IMR-90 (cell line): ENCODE measurements around the gene PDGFD. TPM values are rescaled to one million over a fixed set of nuclear protein-coding genes. Genes with fewer than 3 reads are reported as not detected.

Experiments used
- ATAC-seq: fragments of 200-7000 bp; cut with Tn5 transposase; 2 replicates; pipeline ENCODE4 v1.9.1; 2020; ENCODE audit warnings: low read depth, mild to moderate bottlenecking, moderate library complexity
- BruUV-seq: library from RNA; stranded (reverse); fragments of 400-500 nt; replicated peaks from 2 replicates; lab custom pipeline; 2021; lab: Mats Ljungman, UMichigan
- CTCF ChIA-PET: fragments of 300-600 bp; formaldehyde crosslinking; extraction: SDS; loops from one replicate; lab custom pipeline; 2021; ENCODE audit warnings: antibody characterized with exemption; lab: Yijun Ruan, JAX
- POLR2A ChIA-PET: fragments of 300-600 bp; sonication (Branson Sonifier 250); formaldehyde crosslinking; loops from one replicate; lab custom pipeline; 2022; ENCODE audit warnings: antibody characterized with exemption; ENCODE audit not compliant: unreplicated experiment; lab: Charles Lee
- DNase-seq: peaks from one replicate; pipeline ENCODE4 v3.0.0; 2013
- H2AFZ ChIP-seq: replicated peaks from 2 replicates; pipeline ENCODE3; 2013; ENCODE audit warnings: low read length, mild to moderate bottlenecking; ENCODE audit not compliant: poor library complexity
- H2AK5ac ChIP-seq: 2 replicates; pipeline ENCODE4 v1.6.1; 2013; ENCODE audit warnings: low read depth, low read length, inconsistent platforms
- H2AK9ac ChIP-seq: replicated peaks from 2 replicates; pipeline ENCODE3; 2013; ENCODE audit warnings: mild to moderate bottlenecking, low read depth, low read length, moderate library complexity; ENCODE audit not compliant: poor library complexity
- H2BK120ac ChIP-seq: 2 replicates; pipeline ENCODE4 v1.6.1; 2013; ENCODE audit warnings: low read depth, low read length, inconsistent platforms
- H2BK15ac ChIP-seq: 3 replicates; pipeline ENCODE4 v1.6.1; 2013; ENCODE audit warnings: low read depth, low read length, inconsistent platforms
- H2BK20ac ChIP-seq: 2 replicates; pipeline ENCODE4 v1.6.1; 2013; ENCODE audit warnings: low read depth, mild to moderate bottlenecking, inconsistent platforms, low read length, moderate library complexity
- H2BK5ac ChIP-seq: 2 replicates; pipeline ENCODE4 v1.6.1; 2013; ENCODE audit warnings: mild to moderate bottlenecking, low read depth, low read length, inconsistent platforms; ENCODE audit not compliant: poor library complexity, severe bottlenecking
- H3K14ac ChIP-seq: replicated peaks from 2 replicates; pipeline ENCODE4 v1.6.1; 2013; ENCODE audit warnings: low read depth, low read length, inconsistent platforms
- H3K18ac ChIP-seq: 2 replicates; pipeline ENCODE4 v1.6.1; 2013; ENCODE audit warnings: low read depth, low read length, control low read depth
- H3K23ac ChIP-seq: 2 replicates; pipeline ENCODE4 v1.6.1; 2013; ENCODE audit warnings: low read depth, low read length, inconsistent platforms
- H3K27ac ChIP-seq: 2 replicates; pipeline ENCODE4 v1.5.1; 2013; ENCODE audit warnings: mild to moderate bottlenecking, control low read depth, low read length; ENCODE audit not compliant: insufficient read depth
- H3K27me3 ChIP-seq: 2 replicates; pipeline ENCODE4 v1.6.1; 2013; ENCODE audit warnings: low read length; ENCODE audit not compliant: control insufficient read depth, insufficient read depth
- H3K36me3 ChIP-seq: 2 replicates; pipeline ENCODE4 v1.6.1; 2013; ENCODE audit warnings: low read length, mixed read lengths; ENCODE audit not compliant: control insufficient read depth, insufficient read depth
- H3K4ac ChIP-seq: 2 replicates; pipeline ENCODE4 v1.6.1; 2013; ENCODE audit warnings: low read depth, low read length, inconsistent platforms
- H3K4me1 ChIP-seq: 2 replicates; pipeline ENCODE4 v1.6.1; 2013; ENCODE audit warnings: low read length, mixed read lengths; ENCODE audit not compliant: control insufficient read depth, insufficient read depth
- H3K4me2 ChIP-seq: 2 replicates; pipeline ENCODE4 v1.6.1; 2013; ENCODE audit warnings: low read depth, mild to moderate bottlenecking, control low read depth, low read length, moderate library complexity
- H3K4me3 ChIP-seq: 2 replicates; pipeline ENCODE4 v1.5.1; 2013; ENCODE audit warnings: low read depth, mild to moderate bottlenecking, control low read depth, low read length, moderate library complexity; ENCODE audit not compliant: insufficient read depth
- H3K56ac ChIP-seq: 2 replicates; pipeline ENCODE4 v1.6.1; 2013; ENCODE audit warnings: low read length, inconsistent platforms; ENCODE audit not compliant: insufficient read depth; ENCODE audit errors: extremely low read depth
- H3K79me1 ChIP-seq, 2 experiments: 2 replicates each; pipeline ENCODE4 v1.6.1; 2013; ENCODE audit warnings: low read length in 2 of 2, inconsistent platforms in 1 of 2, low read depth in 1 of 2
- H3K9ac ChIP-seq: 2 replicates; pipeline ENCODE4 v1.6.1; 2013; ENCODE audit warnings: low read depth, low read length, control low read depth
- H3K9me1 ChIP-seq: 2 replicates; pipeline ENCODE4 v1.6.1; 2013; ENCODE audit warnings: low read length, inconsistent platforms; ENCODE audit not compliant: insufficient read depth
- H3K9me3 ChIP-seq: 2 replicates; pipeline ENCODE4 v1.6.1; 2013; ENCODE audit warnings: low read length; ENCODE audit not compliant: control insufficient read depth, insufficient read depth
- H4K20me1 ChIP-seq: 2 replicates; pipeline ENCODE4 v1.6.1; 2013; ENCODE audit warnings: low read length, inconsistent platforms; ENCODE audit not compliant: insufficient read depth
- H4K5ac ChIP-seq: 2 replicates; pipeline ENCODE4 v1.6.1; 2013; ENCODE audit warnings: mild to moderate bottlenecking, low read depth, low read length, control low read depth
- H4K8ac ChIP-seq, 2 experiments: 2 replicates each; pipeline ENCODE4 v1.6.1; 2013; ENCODE audit warnings: low read depth in 2 of 2, low read length in 2 of 2, control low read depth in 1 of 2, inconsistent platforms in 1 of 2
- H4K91ac ChIP-seq: 2 replicates; pipeline ENCODE4 v1.6.1; 2013; ENCODE audit warnings: low read depth, low read length, inconsistent platforms; ENCODE audit not compliant: insufficient read depth
- CEBPB ChIP-seq: IDR thresholded peaks from 2 replicates; pipeline ENCODE4 v1.6.1; 2012; ENCODE audit warnings: low read depth, low read length, improper control_type of control experiment
- CHD1 ChIP-seq: IDR thresholded peaks from 2 replicates; pipeline ENCODE4 v1.6.1; 2012; ENCODE audit warnings: low read depth, low read length, improper control_type of control experiment
- FOS ChIP-seq: fragments of 150-350 bp; IDR thresholded peaks from 2 replicates; pipeline ENCODE4 v1.6.1; 2016; ENCODE audit warnings: low read depth, low read length
- MAZ ChIP-seq: IDR thresholded peaks from 2 replicates; pipeline ENCODE4 v1.6.1; 2012; ENCODE audit warnings: low read depth, mild to moderate bottlenecking, low read length, improper control_type of control experiment, moderate library complexity, borderline replicate concordance
- MXI1 ChIP-seq: IDR thresholded peaks from 2 replicates; pipeline ENCODE4 v1.6.1; 2012; ENCODE audit warnings: low read depth, mild to moderate bottlenecking, low read length, moderate library complexity, borderline replicate concordance
- NFE2L2 ChIP-seq: fragments of 150-350 bp; IDR thresholded peaks from 2 replicates; pipeline ENCODE4 v1.6.1; 2016; ENCODE audit warnings: low read depth, mild to moderate bottlenecking, low read length
- POLR2A ChIP-seq: IDR thresholded peaks from 2 replicates; pipeline ENCODE4 v1.6.1; 2012; ENCODE audit warnings: mild to moderate bottlenecking, low read depth, low read length
- RAD21 ChIP-seq: IDR thresholded peaks from 2 replicates; pipeline ENCODE4 v1.6.1; 2012; ENCODE audit warnings: low read length, improper control_type of control experiment
- RFX5 ChIP-seq: IDR thresholded peaks from 2 replicates; pipeline ENCODE4 v1.8.0; 2012; ENCODE audit warnings: low read depth, mild to moderate bottlenecking, low read length, moderate library complexity
- WGBS, 2 experiments: methylation state at CpG; one replicate each; pipeline versions ENCODE4 v1.1.5 to v1.1.7; 2013; ENCODE audit warnings: missing lambda C conversion rate in 2 of 2; ENCODE audit not compliant: insufficient read length in 1 of 2; ENCODE audit errors: extremely low coverage in 2 of 2; 5-methylcytosine and 5-hydroxymethylcytosine counted together
- dilution Hi-C: fragments of 300-500 bp; cut with HindIII; formaldehyde crosslinking; loops from one replicate; pipeline ENCODE4 v1.14.3; 2018; ENCODE audit warnings: low sequenced_read_pairs; ENCODE audit not compliant: unreplicated experiment
- in situ Hi-C: fragments of 300-500 bp; cut with MboI; formaldehyde crosslinking; loops from 3 replicates; pipeline ENCODE4 v1.14.3; 2019; ENCODE audit warnings: low sequenced_read_pairs, inconsistent platforms, mixed read lengths
- intact Hi-C: fragments of 100-400 bp; cut with micrococcal nuclease; formaldehyde crosslinking; loops from 2 replicates; pipeline ENCODE4 v1.10.0; 2022
- polyA plus RNA-seq, 3 experiments: library from polyadenylated mRNA; depleted of rRNA; stranded (reverse); fragments of >200 nt; gene quantifications; 2 replicates each; pipeline ENCODE4 v1.2.3, GENCODE V29; 2012; ENCODE audit warnings: low replicate concordance in 1 of 3
- total RNA-seq: library from RNA; depleted of rRNA; stranded (reverse); fragments of >200 nt; gene quantifications from 2 replicates; pipeline ENCODE4 v1.2.3, GENCODE V29; 2012
- TF ChIP-seq, protein P1 (sequence below): conservative IDR thresholded peaks from 2 replicates; pipeline ENCODE4 v1.5.1; 2012; ENCODE audit warnings: mild to moderate bottlenecking, low read depth, low read length, improper control_type of control experiment
- TF ChIP-seq, protein P2 (sequence below): fragments of 150-350 bp; IDR thresholded peaks from 2 replicates; pipeline ENCODE4 v1.6.1; 2016; ENCODE audit warnings: low read depth, mild to moderate bottlenecking, low read length, moderate library complexity, borderline replicate concordance
- TF ChIP-seq, protein P3 (sequence below): fragments of 150-350 bp; IDR thresholded peaks from 2 replicates; pipeline ENCODE4 v1.6.1; 2017; ENCODE audit warnings: mild to moderate bottlenecking, antibody characterized with exemption, low read length, low read depth

Gene PDGFD
- total and polyA plus RNA-seq, 2 of the 4 experiments (the other 2 are of a cell fraction), result 2.1 to 3.0 TPM

DNA sequence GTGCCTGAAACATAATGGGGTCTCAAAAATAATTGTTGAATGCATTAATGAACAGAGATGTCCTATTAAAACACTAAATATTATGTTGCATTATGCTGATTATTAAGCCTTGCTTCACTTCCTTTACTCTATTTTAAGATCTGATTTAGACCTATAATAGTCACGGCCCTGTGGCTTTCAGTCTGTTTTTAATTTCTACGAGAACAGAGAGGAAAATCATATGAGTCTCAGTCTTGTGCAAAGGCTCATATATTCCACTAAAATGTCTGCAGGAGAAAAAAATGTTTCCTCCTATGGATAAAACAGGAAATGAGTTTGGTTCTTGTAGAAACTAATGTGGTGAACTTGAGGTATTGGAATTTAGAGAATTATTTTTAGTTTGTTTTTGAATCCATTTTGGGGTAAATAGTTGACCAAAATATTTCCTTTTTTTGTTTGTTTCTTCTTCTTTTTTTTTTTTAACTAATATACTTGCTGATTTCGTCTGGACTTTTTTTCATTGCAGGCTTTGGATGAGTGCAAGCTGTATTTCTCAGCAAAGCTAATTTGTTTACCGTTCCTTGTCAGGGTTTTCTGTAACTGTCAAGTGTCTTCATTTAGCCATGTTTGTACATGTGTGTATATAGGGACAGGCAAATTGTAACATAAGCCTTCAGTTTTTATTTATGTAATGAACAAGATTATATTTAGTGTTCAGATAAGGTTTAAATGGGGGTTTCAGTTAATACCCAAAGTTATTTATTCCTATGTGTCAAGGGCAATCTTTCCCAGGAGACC, 266.6 kb downstream of the PDGFD start (continued):
- TF ChIP-seq MAZ, result no peak
- no peak for TF ChIP-seq POLR2A
- TF ChIP-seq MXI1, result no peak

DNA sequence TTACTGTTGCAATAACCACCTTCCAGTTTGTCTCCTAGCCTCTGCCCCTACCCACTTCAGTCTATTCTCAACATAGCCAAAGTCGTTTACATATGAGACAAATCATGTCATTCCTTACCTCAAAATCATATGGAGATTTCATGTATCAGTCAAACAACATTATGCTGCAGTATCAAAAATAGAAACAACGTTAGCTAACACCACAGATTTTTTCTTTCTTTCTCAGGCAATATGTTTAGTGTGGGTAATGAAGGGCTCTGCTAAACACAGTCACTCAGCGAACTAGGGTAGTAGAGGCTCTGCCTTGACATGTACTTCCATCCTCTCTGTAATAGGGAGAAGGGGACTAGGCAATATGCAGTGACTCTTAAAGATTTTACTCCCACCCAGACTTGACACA, 268.8 kb downstream of the PDGFD start:
- Histone ChIP-seq H3K9me1 (peaks cover 16% of the 10 kb centered on the region), H3K4ac (peak overlapping the region; percentile 87), H3K4me2 (no peak overlapping the region; the same call in 1 of the 2 replicates), H3K9me3 (no peaks in the 10 kb centered on the region), H2AK5ac (peak overlapping the region; percentile 79; the same call in 1 of the 2 replicates), H3K23ac (peak overlapping the region; percentile 80), H3K14ac (peak overlapping the region; percentile 88), H3K9ac (no peak overlapping the region), H3K4me1 (peaks cover 8% of the 10 kb centered on the region), H2BK120ac (peak overlapping the region; percentile 96), H3K36me3 (no peaks in the 10 kb centered on the region), H2AFZ (no peak overlapping the region), H4K91ac (peak overlapping the region; percentile 62; the same call in 1 of the 2 replicates), H3K4me3 (no peak overlapping the region), H3K79me1 (peaks cover 0 to 3% of the 10 kb centered on the region in 2 experiments; a peak in 1 of 4 replicates), H3K27ac (no peak overlapping the region), H3K18ac (peak overlapping the region; percentile 11; the same call in 1 of the 2 replicates), H2BK5ac (peak overlapping the region; percentile 55), H3K27me3 (no peaks in the 10 kb centered on the region), H2BK15ac (peak overlapping the region; percentile 84; the same call in 2 of the 3 replicates), H4K20me1 (no peaks in the 10 kb centered on the region), H4K8ac (peak overlapping the region in 1 of 2 experiments; percentile 78; a peak in 1 of 4 replicates), H2AK9ac (no peak overlapping the region), H2BK20ac (peak overlapping the region; percentile 91), H4K5ac (peak overlapping the region; percentile 3; the same call in 1 of the 2 replicates), H3K56ac (no peak overlapping the region)
- in situ Hi-C loops, result no loop called here
- CTCF ChIA-PET, result interaction anchor here (0.6 kb wide), 1 partner anchor 192 kb away, joined by 3 read pairs; no protein-coding TSS in a partner anchor
- WGBS, 2 experiments, result 0% methylated on average over 1 of the region's 3 CpGs; no CpG with 5 or more reads in 1 of the 2 experiments
- no TSS peak for BruUV-seq
- ATAC-seq (no peak), DNase-seq (no peak)
- intact Hi-C loops, result loop anchor here (5.0 kb wide), 1 partner anchor 48 kb away; no protein-coding TSS in a partner anchor
- dilution Hi-C loops, result no loop called here
- POLR2A ChIA-PET, result no interaction called here
- TF ChIP-seq FOS (no peak), NFE2L2 (no peak), CEBPB (no peak), CHD1 (no peak), RAD21 (no peak), RFX5 (no peak), MAZ (no peak)
- TF ChIP-seq, protein P1, sequence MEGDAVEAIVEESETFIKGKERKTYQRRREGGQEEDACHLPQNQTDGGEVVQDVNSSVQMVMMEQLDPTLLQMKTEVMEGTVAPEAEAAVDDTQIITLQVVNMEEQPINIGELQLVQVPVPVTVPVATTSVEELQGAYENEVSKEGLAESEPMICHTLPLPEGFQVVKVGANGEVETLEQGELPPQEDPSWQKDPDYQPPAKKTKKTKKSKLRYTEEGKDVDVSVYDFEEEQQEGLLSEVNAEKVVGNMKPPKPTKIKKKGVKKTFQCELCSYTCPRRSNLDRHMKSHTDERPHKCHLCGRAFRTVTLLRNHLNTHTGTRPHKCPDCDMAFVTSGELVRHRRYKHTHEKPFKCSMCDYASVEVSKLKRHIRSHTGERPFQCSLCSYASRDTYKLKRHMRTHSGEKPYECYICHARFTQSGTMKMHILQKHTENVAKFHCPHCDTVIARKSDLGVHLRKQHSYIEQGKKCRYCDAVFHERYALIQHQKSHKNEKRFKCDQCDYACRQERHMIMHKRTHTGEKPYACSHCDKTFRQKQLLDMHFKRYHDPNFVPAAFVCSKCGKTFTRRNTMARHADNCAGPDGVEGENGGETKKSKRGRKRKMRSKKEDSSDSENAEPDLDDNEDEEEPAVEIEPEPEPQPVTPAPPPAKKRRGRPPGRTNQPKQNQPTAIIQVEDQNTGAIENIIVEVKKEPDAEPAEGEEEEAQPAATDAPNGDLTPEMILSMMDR, result no peak
- TF ChIP-seq, protein P2, sequence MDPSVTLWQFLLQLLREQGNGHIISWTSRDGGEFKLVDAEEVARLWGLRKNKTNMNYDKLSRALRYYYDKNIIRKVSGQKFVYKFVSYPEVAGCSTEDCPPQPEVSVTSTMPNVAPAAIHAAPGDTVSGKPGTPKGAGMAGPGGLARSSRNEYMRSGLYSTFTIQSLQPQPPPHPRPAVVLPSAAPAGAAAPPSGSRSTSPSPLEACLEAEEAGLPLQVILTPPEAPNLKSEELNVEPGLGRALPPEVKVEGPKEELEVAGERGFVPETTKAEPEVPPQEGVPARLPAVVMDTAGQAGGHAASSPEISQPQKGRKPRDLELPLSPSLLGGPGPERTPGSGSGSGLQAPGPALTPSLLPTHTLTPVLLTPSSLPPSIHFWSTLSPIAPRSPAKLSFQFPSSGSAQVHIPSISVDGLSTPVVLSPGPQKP, result no peak
- TF ChIP-seq, protein P3, sequence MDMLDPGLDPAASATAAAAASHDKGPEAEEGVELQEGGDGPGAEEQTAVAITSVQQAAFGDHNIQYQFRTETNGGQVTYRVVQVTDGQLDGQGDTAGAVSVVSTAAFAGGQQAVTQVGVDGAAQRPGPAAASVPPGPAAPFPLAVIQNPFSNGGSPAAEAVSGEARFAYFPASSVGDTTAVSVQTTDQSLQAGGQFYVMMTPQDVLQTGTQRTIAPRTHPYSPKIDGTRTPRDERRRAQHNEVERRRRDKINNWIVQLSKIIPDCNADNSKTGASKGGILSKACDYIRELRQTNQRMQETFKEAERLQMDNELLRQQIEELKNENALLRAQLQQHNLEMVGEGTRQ, result no peak
